Endothelial cell of umbilical vein (primary cell): Measurements from ENCODE around the gene ROCK2. TPM values are rescaled to one million over a fixed set of nuclear protein-coding genes. Genes with fewer than 3 reads are reported as not detected.

ENCODE experiments used
- BruUV-seq: library from RNA; stranded (reverse); fragments of 400-500 nt; replicated peaks from 2 replicates; lab custom pipeline; 2021; lab: Mats Ljungman, UMichigan
- CTCF ChIA-PET: fragments of 300-600, 350-600 bp; sonication (Branson Sonifier 250); formaldehyde crosslinking; loops from one replicate; lab custom pipeline; 2021; ENCODE audit warnings: antibody characterized with exemption, inconsistent platforms; lab: Charles Lee
- POLR2A ChIA-PET: fragments of 300-600, 350-600 bp; sonication (Branson Sonifier 250); formaldehyde crosslinking; loops from one replicate; lab custom pipeline; 2021; ENCODE audit warnings: antibody characterized with exemption, inconsistent platforms; lab: Charles Lee
- DNase-seq: peaks from one replicate; pipeline ENCODE4 v3.0.0-alpha.2; 2011; ENCODE audit warnings: low read depth, low spot score
- FAIRE-seq: peaks from 2 replicates; lab custom pipeline; 2011; peaks lifted over from hg19 to GRCh38; lab: Jason Lieb, UNC
- H2AFZ ChIP-seq: 2 replicates; pipeline ENCODE4 v1.6.0; 2012; ENCODE audit warnings: low read depth, low read length, control low read depth, inconsistent platforms
- H3K27ac ChIP-seq: 2 replicates; pipeline ENCODE4 v1.5.1; 2011; ENCODE audit warnings: low read depth, mild to moderate bottlenecking, control low read depth, low read length, moderate library complexity; ENCODE audit not compliant: insufficient read depth
- H3K27me3 ChIP-seq, 2 experiments: 2 replicates each; pipeline versions ENCODE4 v1.6.0 to v1.6.1; 2011; ENCODE audit warnings: low read length in 2 of 2, mixed read lengths in 1 of 2; ENCODE audit not compliant: control insufficient read depth in 2 of 2, insufficient read depth in 2 of 2
- H3K36me3 ChIP-seq, 2 experiments: 2 replicates in 1 of 2; 3 replicates in 1 of 2; pipeline ENCODE4 v1.5.1; 2011; ENCODE audit warnings: low read length in 2 of 2, mild to moderate bottlenecking in 1 of 2, moderate library complexity in 1 of 2; ENCODE audit not compliant: control insufficient read depth in 2 of 2, insufficient read depth in 2 of 2; ENCODE audit errors: extremely low read depth in 1 of 2
- H3K4me1 ChIP-seq: 3 replicates; pipeline ENCODE4 v1.5.1; 2011; ENCODE audit warnings: mild to moderate bottlenecking, low read length; ENCODE audit not compliant: control insufficient read depth, insufficient read depth; ENCODE audit errors: extremely low read depth
- H3K4me2 ChIP-seq: 2 replicates; pipeline ENCODE4 v1.6.1; 2011; ENCODE audit warnings: low read length, control low read depth, mixed read lengths; ENCODE audit not compliant: insufficient read depth
- H3K4me3 ChIP-seq, 3 experiments: fragments of 200-600 bp in 1 of 3; sonication (generic), shearing (Covaris generic) in 1 of 3; replicated peaks in 1 of 3; 2 replicates each; pipeline ENCODE4 v1.5.1; 2011 to 2016; ENCODE audit warnings: control low read depth in 3 of 3, low read length in 3 of 3, mild to moderate bottlenecking in 2 of 3, inconsistent platforms in 1 of 3, low read depth in 1 of 3, moderate library complexity in 1 of 3; ENCODE audit not compliant: insufficient read depth in 1 of 3
- H3K79me2 ChIP-seq: 2 replicates; pipeline ENCODE4 v1.6.0; 2012; ENCODE audit warnings: low read length, inconsistent platforms; ENCODE audit not compliant: control insufficient read depth, insufficient read depth
- H3K9ac ChIP-seq: replicated peaks from 2 replicates; pipeline ENCODE3; 2011; ENCODE audit warnings: low read length, control low read depth; ENCODE audit not compliant: insufficient read depth; ENCODE audit errors: extremely low read depth
- H3K9me1 ChIP-seq: replicated peaks from 3 replicates; pipeline ENCODE4 v1.6.0; 2011; ENCODE audit warnings: mild to moderate bottlenecking, low read length; ENCODE audit not compliant: control insufficient read depth, insufficient read depth; ENCODE audit errors: extremely low read depth
- H3K9me3 ChIP-seq: replicated peaks from 2 replicates; pipeline ENCODE4 v1.5.1; 2012; ENCODE audit warnings: low read length, inconsistent platforms; ENCODE audit not compliant: control insufficient read depth, insufficient read depth
- H4K20me1 ChIP-seq: replicated peaks from 2 replicates; pipeline ENCODE3; 2011; ENCODE audit warnings: mild to moderate bottlenecking, low read length; ENCODE audit not compliant: control insufficient read depth, insufficient read depth; ENCODE audit errors: extremely low read depth
- GATA2 ChIP-seq: IDR thresholded peaks from 2 replicates; pipeline ENCODE4 v1.7.0; 2011; ENCODE audit warnings: low read depth, mild to moderate bottlenecking, moderate library complexity, mixed read lengths, low read length; ENCODE audit not compliant: insufficient read length, insufficient read depth
- MYC ChIP-seq: IDR thresholded peaks from one replicate; pipeline ENCODE4 v1.6.1; 2011; ENCODE audit warnings: mild to moderate bottlenecking, low read depth, low read length
- POLR2A ChIP-seq: IDR thresholded peaks from 2 replicates; pipeline ENCODE4 v1.6.1; 2012; ENCODE audit warnings: low read depth, mild to moderate bottlenecking, control low read depth, low read length
- POLR2AphosphoS5 ChIP-seq: IDR thresholded peaks from 2 replicates; pipeline ENCODE4 v1.6.1; 2012; ENCODE audit warnings: low read depth, mild to moderate bottlenecking, control low read depth, low read length, moderate library complexity; ENCODE audit not compliant: insufficient read depth
- dilution Hi-C: fragments of 300-500 bp; cut with MboI; formaldehyde crosslinking; loops from one replicate; pipeline ENCODE4 v1.15.0; 2019; ENCODE audit warnings: low sequenced_read_pairs; ENCODE audit not compliant: extremely low pct_ligation_motif_present
- intact Hi-C: fragments of 100-400 bp; cut with micrococcal nuclease; formaldehyde crosslinking; loops from one replicate; pipeline ENCODE4 v1.10.0; 2022
- polyA plus RNA-seq, 4 experiments: library from polyadenylated mRNA; depleted of rRNA in 3 of 4; stranded (reverse) in 3 of 4; unstranded in 1 of 4; fragments of >200 nt; gene quantifications; 2 replicates each; pipeline versions ENCODE4 v1.2.1 to v1.2.3, GENCODE V29; 2011 to 2012; ENCODE audit warnings: missing spikeins in 1 of 4
- total RNA-seq: library from RNA; stranded (reverse); gene quantifications from 2 replicates; pipeline ENCODE4 v1.2.3, GENCODE V29; 2021
- TF ChIP-seq, protein P1 (sequence below), 2 donors: IDR thresholded peaks; 1 replicate in 1 of 2; 2 replicates in 1 of 2; pipeline ENCODE4 v1.5.1; 2011; ENCODE audit warnings: low read length in 2 of 2, mild to moderate bottlenecking in 2 of 2, moderate library complexity in 2 of 2, control low read depth in 1 of 2, inconsistent platforms in 1 of 2, low read depth in 1 of 2; ENCODE audit not compliant: insufficient read depth in 1 of 2; ENCODE audit errors: extremely low read depth in 1 of 2
- TF ChIP-seq, protein P2 (sequence below): IDR thresholded peaks from 2 replicates; pipeline ENCODE4 v1.6.1; 2011; ENCODE audit not compliant: insufficient read depth, insufficient read length

The ROCK2 gene
- total and polyA plus RNA-seq, 2 donors (not counting 3 experiments of a cell fraction or from before 2014, with no cell fraction given): 5.2 to 56.5 TPM

- Histone ChIP-seq H2AFZ (no peak overlapping the region), H3K4me2 (no peak overlapping the region), H3K27me3 (no peaks in the 10 kb centered on the region), H3K9me3 (no peaks in the 10 kb centered on the region), H3K9ac (no peak overlapping the region), H3K4me3 (no peak overlapping the region), H3K79me2 (peaks cover 81% of the 10 kb centered on the region), H3K36me3 (no peaks in the 10 kb centered on the region), H3K9me1 (peaks cover 8% of the 10 kb centered on the region), H4K20me1 (no peaks in the 10 kb centered on the region), H3K4me1 (peaks cover 22% of the 10 kb centered on the region), H3K27ac (no peak overlapping the region)
- ChIA-PET CTCF (interaction anchor here (0.5 to 1.8 kb wide), 4 partner anchors 9 to 489 kb away, joined by 3 to 7 read pairs (median 4); no protein-coding TSS in a partner anchor), POLR2A (no interaction called here)
- intact Hi-C loops (no loop called here), dilution Hi-C loops (no loop called here)
- DNase-seq: no peak
- TF ChIP-seq POLR2A (no peak), GATA2 (no peak), MYC (no peak), POLR2AphosphoS5 (no peak)
- TF ChIP-seq, protein P1, sequence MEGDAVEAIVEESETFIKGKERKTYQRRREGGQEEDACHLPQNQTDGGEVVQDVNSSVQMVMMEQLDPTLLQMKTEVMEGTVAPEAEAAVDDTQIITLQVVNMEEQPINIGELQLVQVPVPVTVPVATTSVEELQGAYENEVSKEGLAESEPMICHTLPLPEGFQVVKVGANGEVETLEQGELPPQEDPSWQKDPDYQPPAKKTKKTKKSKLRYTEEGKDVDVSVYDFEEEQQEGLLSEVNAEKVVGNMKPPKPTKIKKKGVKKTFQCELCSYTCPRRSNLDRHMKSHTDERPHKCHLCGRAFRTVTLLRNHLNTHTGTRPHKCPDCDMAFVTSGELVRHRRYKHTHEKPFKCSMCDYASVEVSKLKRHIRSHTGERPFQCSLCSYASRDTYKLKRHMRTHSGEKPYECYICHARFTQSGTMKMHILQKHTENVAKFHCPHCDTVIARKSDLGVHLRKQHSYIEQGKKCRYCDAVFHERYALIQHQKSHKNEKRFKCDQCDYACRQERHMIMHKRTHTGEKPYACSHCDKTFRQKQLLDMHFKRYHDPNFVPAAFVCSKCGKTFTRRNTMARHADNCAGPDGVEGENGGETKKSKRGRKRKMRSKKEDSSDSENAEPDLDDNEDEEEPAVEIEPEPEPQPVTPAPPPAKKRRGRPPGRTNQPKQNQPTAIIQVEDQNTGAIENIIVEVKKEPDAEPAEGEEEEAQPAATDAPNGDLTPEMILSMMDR (IDR thresholded peaks at IDR 0.05; ENCODE audit: extremely low read depth in 1 of 2, insufficient read depth in 1 of 2, low read depth in 1 of 2, low read length in 2 of 2): no peak
- TF ChIP-seq, protein P2, sequence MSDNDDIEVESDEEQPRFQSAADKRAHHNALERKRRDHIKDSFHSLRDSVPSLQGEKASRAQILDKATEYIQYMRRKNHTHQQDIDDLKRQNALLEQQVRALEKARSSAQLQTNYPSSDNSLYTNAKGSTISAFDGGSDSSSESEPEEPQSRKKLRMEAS: no peak
- BruUV-seq: no TSS peak
- no peak for FAIRE-seq
Observed at GRCh38 chr2:11296401-11296800, 48.0 kb downstream of the ROCK2 start.
